C4-2B (cell line): ENCODE data around the gene DCTN1.

Experiments
- H3K27ac ChIP-seq: fragments of 450-650 bp; 2 replicates; pipeline ENCODE4 v1.5.1; 2017
- CTCF ChIP-seq: fragments of 450-650 bp; conservative IDR thresholded peaks from 2 replicates; pipeline ENCODE4 v1.5.1; 2017; ENCODE audit warnings: mild to moderate bottlenecking
- ZFX ChIP-seq: fragments of 450-650 bp; IDR thresholded peaks from 2 replicates; pipeline ENCODE4 v1.6.1; 2017

DCTN1 gene

GRCh38 chr2:74369976-74370375, 10.1 kb downstream of the DCTN1 start:
- H3K27ac ChIP-seq = no peak overlapping the region
- TF ChIP-seq ZFX (no peak), CTCF (no peak)

GRCh38 chr2:74368499-74368898, 11.6 kb downstream of the DCTN1 start:
- no peak for TF ChIP-seq CTCF
- H3K27ac ChIP-seq = no peak overlapping the region

- TF ChIP-seq ZFX (no peak), CTCF (no peak)
- H3K27ac ChIP-seq = no peak overlapping the region
Measured at GRCh38 chr2:74367789-74368188, 12.3 kb downstream of the DCTN1 start.

- TF ChIP-seq ZFX = no peak
- H3K27ac ChIP-seq = no peak overlapping the region
Measured at GRCh38 chr2:74366036-74366435, 14.1 kb downstream of the DCTN1 start.

- H3K27ac ChIP-seq = no peak overlapping the region
Measured at GRCh38 chr2:74364533-74365505, 15.3 kb downstream of the DCTN1 start.

GRCh38 chr2:74361327-74361726, 18.8 kb downstream of the DCTN1 start:
- no peak overlapping the region for H3K27ac ChIP-seq
- TF ChIP-seq CTCF (no peak), ZFX (no peak)

More at GRCh38 chr2:74364533-74365505, 15.3 kb downstream of the DCTN1 start:
- no peak for TF ChIP-seq ZFX
- TF ChIP-seq CTCF = no peak

GRCh38 chr2:74357627-74358026, 22.5 kb downstream of the DCTN1 start:
- no peak overlapping the region for H3K27ac ChIP-seq
- TF ChIP-seq ZFX (no peak), CTCF (no peak)

- no peak overlapping the region for H3K27ac ChIP-seq
- TF ChIP-seq ZFX (no peak), CTCF (no peak)
Measured at GRCh38 chr2:74349889-74350288, 30.2 kb downstream of the DCTN1 start.
